Panc1 (cell line): ENCODE data around the gene DLGAP1. TPM values are rescaled to one million over a fixed set of nuclear protein-coding genes. Genes with fewer than 3 reads are reported as not detected.

Experiments used
- ATAC-seq: fragments of 200-7000 bp; cut with Tn5 transposase; 2 replicates; pipeline ENCODE4 v1.9.1; 2020; ENCODE audit warnings: mild to moderate bottlenecking, moderate library complexity
- BruUV-seq: library from RNA; stranded (reverse); fragments of 400-500 nt; replicated peaks from 2 replicates; lab custom pipeline; 2021; lab: Mats Ljungman, UMichigan
- CTCF ChIA-PET: fragments of 300-600 bp; sonication (Branson Sonifier 250); formaldehyde crosslinking; loops from one replicate; lab custom pipeline; 2022; ENCODE audit warnings: antibody characterized with exemption; lab: Charles Lee
- POLR2A ChIA-PET: fragments of 300-600 bp; sonication (Branson Sonifier 250); formaldehyde crosslinking; loops from one replicate; lab custom pipeline; 2022; ENCODE audit warnings: antibody characterized with exemption; lab: Charles Lee
- DNase-seq: peaks from one replicate; pipeline ENCODE4 v3.0.0-alpha.2; 2010; ENCODE audit warnings: low read depth, low spot score
- H3K27ac ChIP-seq: 2 replicates; pipeline ENCODE4 v1.5.1; 2011; ENCODE audit warnings: mild to moderate bottlenecking, low read length, inconsistent platforms
- H3K27me3 ChIP-seq: fragments of 200-500 bp; sonication (Bioruptor generic); 2 replicates; pipeline ENCODE4 v1.6.0; 2014; ENCODE audit warnings: low read length, inconsistent platforms; ENCODE audit not compliant: control insufficient read depth, insufficient read depth
- H3K36me3 ChIP-seq: fragments of 200-500 bp; sonication (Bioruptor generic); 2 replicates; pipeline ENCODE4 v1.5.1; 2014; ENCODE audit warnings: inconsistent platforms, mild to moderate bottlenecking, low read length, moderate library complexity; ENCODE audit not compliant: control insufficient read depth, insufficient read depth
- H3K4me1 ChIP-seq: 2 replicates; pipeline ENCODE4 v1.5.1; 2011; ENCODE audit warnings: inconsistent platforms, mild to moderate bottlenecking, low read length, moderate library complexity; ENCODE audit not compliant: control insufficient read depth, insufficient read depth
- H3K4me3 ChIP-seq, 2 experiments: 2 replicates each; pipeline ENCODE4 v1.5.1; 2011 to 2012; ENCODE audit warnings: low read depth in 2 of 2, low read length in 2 of 2, mild to moderate bottlenecking in 2 of 2, inconsistent platforms in 1 of 2, moderate library complexity in 1 of 2
- H3K9me3 ChIP-seq: fragments of 200-500 bp; sonication (Bioruptor generic); 2 replicates; pipeline ENCODE4 v1.5.1; 2014; ENCODE audit warnings: low read depth, mild to moderate bottlenecking, inconsistent platforms, low read length, moderate library complexity; ENCODE audit not compliant: control insufficient read depth, insufficient read depth
- CTCF ChIP-seq: fragments of 450-650 bp; IDR thresholded peaks from 2 replicates; pipeline ENCODE4 v1.5.1; 2017; ENCODE audit warnings: mild to moderate bottlenecking
- POLR2AphosphoS5 ChIP-seq: IDR thresholded peaks from 2 replicates; pipeline ENCODE4 v1.6.1; 2012; ENCODE audit warnings: mild to moderate bottlenecking, low read depth, low read length, moderate library complexity
- REST ChIP-seq, 2 experiments: IDR thresholded peaks; 2 replicates each; pipeline ENCODE4 v1.6.1; 2011 to 2012; ENCODE audit warnings: low read depth in 2 of 2, control low read depth in 1 of 2, low read length in 1 of 2, mild to moderate bottlenecking in 1 of 2, moderate library complexity in 1 of 2; ENCODE audit not compliant: insufficient read depth in 1 of 2
- SIN3A ChIP-seq: IDR thresholded peaks from 2 replicates; pipeline ENCODE4 v1.6.1; 2012; ENCODE audit warnings: low read depth, mild to moderate bottlenecking, low read length, moderate library complexity, borderline replicate concordance; ENCODE audit not compliant: insufficient read depth
- TCF7L2 ChIP-seq: IDR thresholded peaks from 2 replicates; pipeline ENCODE4 v1.6.1; 2011; ENCODE audit warnings: mild to moderate bottlenecking, low read depth, low read length, inconsistent platforms
- in situ Hi-C: cut with HindIII; loops from 2 replicates; pipeline ENCODE4 v1.10.0; 2016; ENCODE audit warnings: low sequenced_read_pairs, low pct_unique_long_range_greater_than_20kb
- intact Hi-C: fragments of 100-400 bp; cut with micrococcal nuclease; formaldehyde crosslinking; loops from one replicate; pipeline ENCODE4 v1.10.0; 2022; ENCODE audit not compliant: unreplicated experiment
- total RNA-seq: library from RNA; stranded (reverse); gene quantifications from one replicate; pipeline ENCODE4 v1.2.1, GENCODE V29; 2021; ENCODE audit not compliant: unreplicated experiment

Gene DLGAP1
- total RNA-seq, 1 experiment from 2014 or later: 1.8 TPM

DNA sequence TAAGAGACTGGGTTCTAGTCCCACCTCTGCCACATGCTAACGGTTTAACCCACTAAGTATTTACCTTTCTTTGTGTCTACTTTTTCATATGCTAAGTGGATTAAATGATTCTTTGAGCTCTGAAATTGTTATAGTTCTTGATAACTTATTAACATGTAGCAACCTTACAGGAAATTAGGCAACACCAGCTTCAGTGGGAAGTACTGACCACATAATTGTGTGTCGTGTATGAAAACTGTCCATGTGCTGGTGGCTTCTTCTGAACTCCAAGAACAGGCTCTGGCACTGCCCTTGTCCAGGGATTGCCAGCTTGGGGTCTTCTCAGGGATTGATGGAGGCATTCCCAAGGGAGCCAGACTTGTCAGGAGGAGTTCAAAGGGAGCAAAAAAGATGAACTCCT, 577.4 kb downstream of the DLGAP1 start:
- ChIA-PET POLR2A (no interaction called here), CTCF (interaction anchor here (1.1 kb wide), 1 partner anchor 107 kb away, joined by 3 read pairs; no protein-coding TSS in a partner anchor)
- no peaks in the 10 kb centered on the region for H3K9me3 ChIP-seq
- H3K27ac ChIP-seq: no peak overlapping the region
- H3K4me1 ChIP-seq: peaks cover 9% of the 10 kb centered on the region
- TF ChIP-seq POLR2AphosphoS5 (no peak), TCF7L2 (no peak), REST (IDR thresholded peaks at IDR 0.05; ENCODE audit: insufficient read depth in 1 of 2, low read depth in 2 of 2, low read length in 1 of 2) (no peak), CTCF (no peak), SIN3A (no peak)
- DNase-seq (no peak), ATAC-seq (no peak)
- H3K4me3 ChIP-seq: no peak overlapping the region
- BruUV-seq: no TSS peak
- no peaks in the 10 kb centered on the region; the same call in 1 of the 2 replicates for H3K27me3 ChIP-seq
- in situ Hi-C loops: no loop called here
- no peaks in the 10 kb centered on the region for H3K36me3 ChIP-seq
- intact Hi-C loops: no loop called here

- no peaks in the 10 kb centered on the region; the same call in 1 of the 2 replicates for H3K27me3 ChIP-seq
- intact Hi-C loops: no loop called here
- CTCF ChIA-PET: interaction anchor here (0.7 kb wide), 1 partner anchor 105 kb away, joined by 3 read pairs; no protein-coding TSS in a partner anchor
Observed at GRCh38 chr18:3875961-3876360, 579.1 kb downstream of the DLGAP1 start.

More at GRCh38 chr18:3875961-3876360, 579.1 kb downstream of the DLGAP1 start:
- TF ChIP-seq CTCF: no peak
- no peak for TF ChIP-seq SIN3A
- no peak for TF ChIP-seq POLR2AphosphoS5
- no peak for TF ChIP-seq REST (IDR thresholded peaks at IDR 0.05; ENCODE audit: insufficient read depth in 1 of 2, low read depth in 2 of 2, low read length in 1 of 2)
- TF ChIP-seq TCF7L2: no peak
- no peaks in the 10 kb centered on the region for H3K36me3 ChIP-seq
- no peak overlapping the region for H3K4me3 ChIP-seq
- POLR2A ChIA-PET: interaction anchor here (0.6 to 1.0 kb wide), 3 partner anchors 212 to 564 kb away, joined by 3 to 5 read pairs (median 4); no protein-coding TSS in a partner anchor
- ATAC-seq (no peak), DNase-seq (no peak)
- H3K4me1 ChIP-seq: peaks cover 9% of the 10 kb centered on the region
- no peaks in the 10 kb centered on the region for H3K9me3 ChIP-seq
- no peak overlapping the region for H3K27ac ChIP-seq
- in situ Hi-C loops: no loop called here
- BruUV-seq: no TSS peak
